Panc1 (cell line): ENCODE data around the gene PIGU. TPM values are rescaled to one million over a fixed set of nuclear protein-coding genes. Genes with fewer than 3 reads are reported as not detected.

Experiments used
- ATAC-seq: fragments of 200-7000 bp; cut with Tn5 transposase; 2 replicates; pipeline ENCODE4 v1.9.1; 2020; ENCODE audit warnings: mild to moderate bottlenecking, moderate library complexity
- BruUV-seq: library from RNA; stranded (reverse); fragments of 400-500 nt; replicated peaks from 2 replicates; lab custom pipeline; 2021; lab: Mats Ljungman, UMichigan
- CTCF ChIA-PET: fragments of 300-600 bp; sonication (Branson Sonifier 250); formaldehyde crosslinking; loops from one replicate; lab custom pipeline; 2022; ENCODE audit warnings: antibody characterized with exemption; lab: Charles Lee
- POLR2A ChIA-PET: fragments of 300-600 bp; sonication (Branson Sonifier 250); formaldehyde crosslinking; loops from one replicate; lab custom pipeline; 2022; ENCODE audit warnings: antibody characterized with exemption; lab: Charles Lee
- DNase-seq: peaks from one replicate; pipeline ENCODE4 v3.0.0-alpha.2; 2010; ENCODE audit warnings: low read depth, low spot score
- H3K27ac ChIP-seq: 2 replicates; pipeline ENCODE4 v1.5.1; 2011; ENCODE audit warnings: mild to moderate bottlenecking, low read length, inconsistent platforms
- H3K27me3 ChIP-seq: fragments of 200-500 bp; sonication (Bioruptor generic); 2 replicates; pipeline ENCODE4 v1.6.0; 2014; ENCODE audit warnings: low read length, inconsistent platforms; ENCODE audit not compliant: control insufficient read depth, insufficient read depth
- H3K36me3 ChIP-seq: fragments of 200-500 bp; sonication (Bioruptor generic); 2 replicates; pipeline ENCODE4 v1.5.1; 2014; ENCODE audit warnings: inconsistent platforms, mild to moderate bottlenecking, low read length, moderate library complexity; ENCODE audit not compliant: control insufficient read depth, insufficient read depth
- H3K4me1 ChIP-seq: 2 replicates; pipeline ENCODE4 v1.5.1; 2011; ENCODE audit warnings: inconsistent platforms, mild to moderate bottlenecking, low read length, moderate library complexity; ENCODE audit not compliant: control insufficient read depth, insufficient read depth
- H3K4me3 ChIP-seq, 2 experiments: 2 replicates each; pipeline ENCODE4 v1.5.1; 2011 to 2012; ENCODE audit warnings: low read depth in 2 of 2, low read length in 2 of 2, mild to moderate bottlenecking in 2 of 2, inconsistent platforms in 1 of 2, moderate library complexity in 1 of 2
- H3K9me3 ChIP-seq: fragments of 200-500 bp; sonication (Bioruptor generic); 2 replicates; pipeline ENCODE4 v1.5.1; 2014; ENCODE audit warnings: low read depth, mild to moderate bottlenecking, inconsistent platforms, low read length, moderate library complexity; ENCODE audit not compliant: control insufficient read depth, insufficient read depth
- POLR2AphosphoS5 ChIP-seq: IDR thresholded peaks from 2 replicates; pipeline ENCODE4 v1.6.1; 2012; ENCODE audit warnings: mild to moderate bottlenecking, low read depth, low read length, moderate library complexity
- SIN3A ChIP-seq: IDR thresholded peaks from 2 replicates; pipeline ENCODE4 v1.6.1; 2012; ENCODE audit warnings: low read depth, mild to moderate bottlenecking, low read length, moderate library complexity, borderline replicate concordance; ENCODE audit not compliant: insufficient read depth
- TCF7L2 ChIP-seq: IDR thresholded peaks from 2 replicates; pipeline ENCODE4 v1.6.1; 2011; ENCODE audit warnings: mild to moderate bottlenecking, low read depth, low read length, inconsistent platforms
- in situ Hi-C: cut with HindIII; loops from 2 replicates; pipeline ENCODE4 v1.10.0; 2016; ENCODE audit warnings: low sequenced_read_pairs, low pct_unique_long_range_greater_than_20kb
- intact Hi-C: fragments of 100-400 bp; cut with micrococcal nuclease; formaldehyde crosslinking; loops from one replicate; pipeline ENCODE4 v1.10.0; 2022; ENCODE audit not compliant: unreplicated experiment
- total RNA-seq: library from RNA; stranded (reverse); gene quantifications from one replicate; pipeline ENCODE4 v1.2.1, GENCODE V29; 2021; ENCODE audit not compliant: unreplicated experiment
- TF ChIP-seq, protein P1 (sequence below): fragments of 450-650 bp; IDR thresholded peaks from 2 replicates; pipeline ENCODE4 v1.5.1; 2017; ENCODE audit warnings: mild to moderate bottlenecking
- TF ChIP-seq, protein P2 (sequence below), 2 experiments: IDR thresholded peaks; 2 replicates each; pipeline ENCODE4 v1.6.1; 2011 to 2012; ENCODE audit warnings: low read depth in 2 of 2, control low read depth in 1 of 2, low read length in 1 of 2, mild to moderate bottlenecking in 1 of 2, moderate library complexity in 1 of 2; ENCODE audit not compliant: insufficient read depth in 1 of 2

PIGU gene
- total RNA-seq, 1 experiment from 2014 or later = 22.9 TPM

GRCh38 chr20:34552569-34552968 lies 124.3 kb downstream of the PIGU start:
- Histone ChIP-seq H3K9me3 (no peaks in the 10 kb centered on the region), H3K36me3 (no peaks in the 10 kb centered on the region), H3K4me3 (no peak overlapping the region), H3K27me3 (no peaks in the 10 kb centered on the region), H3K27ac (no peak overlapping the region), H3K4me1 (no peaks in the 10 kb centered on the region)
- TF ChIP-seq SIN3A (no peak), POLR2AphosphoS5 (no peak), TCF7L2 (no peak)
- TF ChIP-seq, protein P1, sequence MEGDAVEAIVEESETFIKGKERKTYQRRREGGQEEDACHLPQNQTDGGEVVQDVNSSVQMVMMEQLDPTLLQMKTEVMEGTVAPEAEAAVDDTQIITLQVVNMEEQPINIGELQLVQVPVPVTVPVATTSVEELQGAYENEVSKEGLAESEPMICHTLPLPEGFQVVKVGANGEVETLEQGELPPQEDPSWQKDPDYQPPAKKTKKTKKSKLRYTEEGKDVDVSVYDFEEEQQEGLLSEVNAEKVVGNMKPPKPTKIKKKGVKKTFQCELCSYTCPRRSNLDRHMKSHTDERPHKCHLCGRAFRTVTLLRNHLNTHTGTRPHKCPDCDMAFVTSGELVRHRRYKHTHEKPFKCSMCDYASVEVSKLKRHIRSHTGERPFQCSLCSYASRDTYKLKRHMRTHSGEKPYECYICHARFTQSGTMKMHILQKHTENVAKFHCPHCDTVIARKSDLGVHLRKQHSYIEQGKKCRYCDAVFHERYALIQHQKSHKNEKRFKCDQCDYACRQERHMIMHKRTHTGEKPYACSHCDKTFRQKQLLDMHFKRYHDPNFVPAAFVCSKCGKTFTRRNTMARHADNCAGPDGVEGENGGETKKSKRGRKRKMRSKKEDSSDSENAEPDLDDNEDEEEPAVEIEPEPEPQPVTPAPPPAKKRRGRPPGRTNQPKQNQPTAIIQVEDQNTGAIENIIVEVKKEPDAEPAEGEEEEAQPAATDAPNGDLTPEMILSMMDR = no peak
- TF ChIP-seq, protein P2, sequence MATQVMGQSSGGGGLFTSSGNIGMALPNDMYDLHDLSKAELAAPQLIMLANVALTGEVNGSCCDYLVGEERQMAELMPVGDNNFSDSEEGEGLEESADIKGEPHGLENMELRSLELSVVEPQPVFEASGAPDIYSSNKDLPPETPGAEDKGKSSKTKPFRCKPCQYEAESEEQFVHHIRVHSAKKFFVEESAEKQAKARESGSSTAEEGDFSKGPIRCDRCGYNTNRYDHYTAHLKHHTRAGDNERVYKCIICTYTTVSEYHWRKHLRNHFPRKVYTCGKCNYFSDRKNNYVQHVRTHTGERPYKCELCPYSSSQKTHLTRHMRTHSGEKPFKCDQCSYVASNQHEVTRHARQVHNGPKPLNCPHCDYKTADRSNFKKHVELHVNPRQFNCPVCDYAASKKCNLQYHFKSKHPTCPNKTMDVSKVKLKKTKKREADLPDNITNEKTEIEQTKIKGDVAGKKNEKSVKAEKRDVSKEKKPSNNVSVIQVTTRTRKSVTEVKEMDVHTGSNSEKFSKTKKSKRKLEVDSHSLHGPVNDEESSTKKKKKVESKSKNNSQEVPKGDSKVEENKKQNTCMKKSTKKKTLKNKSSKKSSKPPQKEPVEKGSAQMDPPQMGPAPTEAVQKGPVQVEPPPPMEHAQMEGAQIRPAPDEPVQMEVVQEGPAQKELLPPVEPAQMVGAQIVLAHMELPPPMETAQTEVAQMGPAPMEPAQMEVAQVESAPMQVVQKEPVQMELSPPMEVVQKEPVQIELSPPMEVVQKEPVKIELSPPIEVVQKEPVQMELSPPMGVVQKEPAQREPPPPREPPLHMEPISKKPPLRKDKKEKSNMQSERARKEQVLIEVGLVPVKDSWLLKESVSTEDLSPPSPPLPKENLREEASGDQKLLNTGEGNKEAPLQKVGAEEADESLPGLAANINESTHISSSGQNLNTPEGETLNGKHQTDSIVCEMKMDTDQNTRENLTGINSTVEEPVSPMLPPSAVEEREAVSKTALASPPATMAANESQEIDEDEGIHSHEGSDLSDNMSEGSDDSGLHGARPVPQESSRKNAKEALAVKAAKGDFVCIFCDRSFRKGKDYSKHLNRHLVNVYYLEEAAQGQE (IDR thresholded peaks at IDR 0.05; ENCODE audit: insufficient read depth in 1 of 2, low read depth in 2 of 2, low read length in 1 of 2) = no peak
- ChIA-PET POLR2A (no interaction called here), CTCF (no interaction called here)
- BruUV-seq = no TSS peak
- in situ Hi-C loops (no loop called here), intact Hi-C loops (no loop called here)
- ATAC-seq (no peak), DNase-seq (no peak)

DNA sequence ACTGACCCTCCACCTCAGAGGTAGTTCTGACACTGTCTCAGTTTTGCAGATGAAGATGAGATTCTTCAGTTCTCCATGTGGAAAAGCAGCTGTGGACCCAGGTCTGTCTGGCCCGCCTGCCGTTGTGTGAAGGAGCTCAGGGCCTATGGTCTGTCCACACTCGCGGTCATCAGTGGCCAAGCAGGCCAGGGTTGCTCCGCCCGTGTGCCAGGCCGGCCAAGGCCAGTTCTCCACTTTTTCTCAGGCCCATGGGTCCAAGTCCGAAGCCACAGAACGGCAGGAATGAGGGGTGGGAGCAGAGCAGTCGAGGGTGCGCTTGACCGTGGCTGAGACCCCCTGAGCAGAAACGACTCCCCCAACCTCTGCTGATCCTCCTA lies 127.0 kb downstream of the PIGU start:
- Histone ChIP-seq H3K27me3 (no peaks in the 10 kb centered on the region), H3K36me3 (no peaks in the 10 kb centered on the region), H3K9me3 (no peaks in the 10 kb centered on the region), H3K4me3 (no peak overlapping the region), H3K27ac (no peak overlapping the region), H3K4me1 (no peaks in the 10 kb centered on the region)
- DNase-seq (no peak), ATAC-seq (no peak)
- TF ChIP-seq, protein P2 (IDR thresholded peaks at IDR 0.05; ENCODE audit: insufficient read depth in 1 of 2, low read depth in 2 of 2, low read length in 1 of 2) = no peak
- TF ChIP-seq TCF7L2 (no peak), POLR2AphosphoS5 (no peak), SIN3A (no peak)
- TF ChIP-seq, protein P1 = no peak
- ChIA-PET CTCF (no interaction called here), POLR2A (interaction anchor here (0.6 kb wide), 1 partner anchor 136 kb away, joined by 10 read pairs; no protein-coding TSS in a partner anchor)
- no TSS peak for BruUV-seq
- in situ Hi-C loops = no loop called here
- intact Hi-C loops = no loop called here
